Cardiac muscle cell (in vitro differentiated cells and primary cell): ENCODE measurements around the gene SYNGAP1. TPM values are rescaled to one million over a fixed set of nuclear protein-coding genes. Genes with fewer than 3 reads are reported as not detected.
A peak's percentile ranks its signal among the peaks of the same experiment; 100 is the strongest.

Experiments
- DNase-seq, 2 donors: peaks; one replicate each; pipeline versions ENCODE4 v3.0.0 to v3.0.0-alpha.2; 2010 to 2017; ENCODE audit warnings: low read depth in 1 of 2, low spot score in 1 of 2
- H3K27ac ChIP-seq: fragments of 200-600 bp; sonication (generic); 2 replicates; pipeline ENCODE4 v1.5.1; 2016
- H3K27me3 ChIP-seq: fragments of 200-600 bp; sonication (generic); 2 replicates; pipeline ENCODE4 v1.6.0; 2016; ENCODE audit warnings: control low read depth
- H3K36me3 ChIP-seq: fragments of 200-600 bp; sonication (generic); 2 replicates; pipeline ENCODE4 v1.5.1; 2016; ENCODE audit warnings: control low read depth
- H3K4me1 ChIP-seq: fragments of 200-600 bp; sonication (generic); 2 replicates; pipeline ENCODE4 v1.8.1; 2017; ENCODE audit warnings: low read depth, mild to moderate bottlenecking, mixed run types
- H3K4me3 ChIP-seq: fragments of 200-600 bp; sonication (generic); 2 replicates; pipeline ENCODE4 v1.5.1; 2016; ENCODE audit warnings: mild to moderate bottlenecking
- H3K9me3 ChIP-seq: fragments of 200-600 bp; sonication (generic); 2 replicates; pipeline ENCODE4 v1.5.1; 2017; ENCODE audit warnings: low read depth, mild to moderate bottlenecking, control low read depth
- polyA plus RNA-seq: library from polyadenylated mRNA; unstranded; fragments of >200 nt; fragmentation: Nextera tagmentation; extraction: Ambion mirVana; gene quantifications from 2 replicates; pipeline ENCODE4 v1.2.1, GENCODE V29; 2016
- total RNA-seq: library from RNA; depleted of rRNA; stranded (reverse); fragments of >200 nt; gene quantifications from 2 replicates; pipeline ENCODE4 v1.2.3, GENCODE V29; 2016
- TF ChIP-seq, protein P1 (sequence below): IDR thresholded peaks from 2 replicates; pipeline ENCODE4 v1.5.1; 2012; ENCODE audit warnings: low read depth, mild to moderate bottlenecking, low read length

Gene SYNGAP1
- total and polyA plus RNA-seq, 2 experiments from 2014 or later: 6.8 to 20.2 TPM

DNA sequence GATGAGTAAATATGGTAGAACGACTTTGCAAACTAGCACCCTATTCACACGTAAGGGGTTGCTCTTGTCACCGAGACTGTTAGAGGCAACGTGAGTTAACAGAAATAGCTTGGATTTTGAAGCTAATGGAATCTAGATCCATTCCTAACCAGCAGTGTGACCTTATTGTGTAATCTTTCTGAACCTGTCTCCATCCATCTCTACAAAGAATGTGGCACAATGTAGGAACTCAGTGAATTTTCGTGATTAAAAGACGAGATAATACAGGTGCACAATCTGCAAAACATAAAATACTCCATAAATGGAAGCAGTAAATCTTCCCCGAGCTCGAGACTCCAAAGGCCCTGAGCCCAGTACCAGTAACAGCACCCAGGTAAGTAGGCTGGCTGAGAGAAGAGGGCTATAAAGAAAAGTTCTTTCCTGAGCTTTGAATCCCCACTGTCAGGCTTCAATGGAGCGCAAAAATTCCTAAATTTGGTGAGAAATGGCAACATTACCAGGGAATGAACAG lies 29.0 kb upstream of the SYNGAP1 start:
- no peaks in the 10 kb centered on the region for H3K27me3 ChIP-seq
- H3K4me1 ChIP-seq: no peaks in the 10 kb centered on the region
- no peaks in the 10 kb centered on the region for H3K9me3 ChIP-seq
- peak overlapping the region; percentile 81 for H3K27ac ChIP-seq
- no peak overlapping the region for H3K4me3 ChIP-seq
- no peaks in the 10 kb centered on the region for H3K36me3 ChIP-seq
- DNase-seq: no peak
- TF ChIP-seq, protein P1, sequence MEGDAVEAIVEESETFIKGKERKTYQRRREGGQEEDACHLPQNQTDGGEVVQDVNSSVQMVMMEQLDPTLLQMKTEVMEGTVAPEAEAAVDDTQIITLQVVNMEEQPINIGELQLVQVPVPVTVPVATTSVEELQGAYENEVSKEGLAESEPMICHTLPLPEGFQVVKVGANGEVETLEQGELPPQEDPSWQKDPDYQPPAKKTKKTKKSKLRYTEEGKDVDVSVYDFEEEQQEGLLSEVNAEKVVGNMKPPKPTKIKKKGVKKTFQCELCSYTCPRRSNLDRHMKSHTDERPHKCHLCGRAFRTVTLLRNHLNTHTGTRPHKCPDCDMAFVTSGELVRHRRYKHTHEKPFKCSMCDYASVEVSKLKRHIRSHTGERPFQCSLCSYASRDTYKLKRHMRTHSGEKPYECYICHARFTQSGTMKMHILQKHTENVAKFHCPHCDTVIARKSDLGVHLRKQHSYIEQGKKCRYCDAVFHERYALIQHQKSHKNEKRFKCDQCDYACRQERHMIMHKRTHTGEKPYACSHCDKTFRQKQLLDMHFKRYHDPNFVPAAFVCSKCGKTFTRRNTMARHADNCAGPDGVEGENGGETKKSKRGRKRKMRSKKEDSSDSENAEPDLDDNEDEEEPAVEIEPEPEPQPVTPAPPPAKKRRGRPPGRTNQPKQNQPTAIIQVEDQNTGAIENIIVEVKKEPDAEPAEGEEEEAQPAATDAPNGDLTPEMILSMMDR: no peak

DNA sequence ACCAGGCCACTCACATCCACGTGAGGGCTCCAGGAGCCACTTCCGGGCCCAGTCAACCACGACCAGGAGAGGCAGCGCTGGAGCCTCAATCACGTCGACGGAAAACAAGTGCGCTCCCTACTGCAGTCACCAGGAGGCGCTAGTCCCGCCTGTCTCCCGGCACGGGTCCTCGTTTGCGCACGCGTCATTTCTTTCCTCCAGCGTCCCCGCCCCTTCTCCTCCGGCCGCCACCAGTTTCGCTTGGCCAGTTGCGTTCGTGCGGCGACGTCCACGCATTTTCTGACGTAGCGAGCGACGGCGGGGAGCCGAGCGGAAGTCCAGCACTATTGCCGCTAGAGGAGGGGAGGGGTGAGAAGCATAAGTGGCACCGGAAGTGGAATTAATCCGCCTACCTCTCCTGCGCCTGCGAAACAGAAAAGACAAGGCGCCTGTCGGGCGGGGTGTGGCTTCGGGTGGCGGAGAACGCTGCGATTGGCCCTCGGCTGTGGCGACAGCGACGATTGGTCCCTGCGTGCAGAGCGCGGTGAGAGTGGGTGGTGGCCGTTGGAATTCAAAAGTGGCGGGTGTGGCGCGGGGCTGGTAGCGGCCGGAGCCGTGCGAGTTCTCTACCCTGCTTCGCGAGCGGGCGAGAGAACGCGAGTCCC lies 28.5 kb upstream of the SYNGAP1 start, which contains the start of gene KIFC1:
Gene KIFC1 (plus strand): TSS at position 546 of the 644 bp plus-strand sequence. CDS start 163 bp downstream, outside the sequence.
- peak within 1 kb of the TSS; percentile 92 for H3K27ac ChIP-seq
- H3K27me3 ChIP-seq: no peaks in the 10 kb centered on the region
- TF ChIP-seq, protein P1: peak; percentile 97
- H3K4me1 ChIP-seq: no peaks in the 10 kb centered on the region
- no peaks in the 10 kb centered on the region for H3K36me3 ChIP-seq
- H3K4me3 ChIP-seq: peak within 1 kb of the TSS; percentile 75
- DNase-seq: peak; percentile 100
- no peaks in the 10 kb centered on the region for H3K9me3 ChIP-seq

DNA sequence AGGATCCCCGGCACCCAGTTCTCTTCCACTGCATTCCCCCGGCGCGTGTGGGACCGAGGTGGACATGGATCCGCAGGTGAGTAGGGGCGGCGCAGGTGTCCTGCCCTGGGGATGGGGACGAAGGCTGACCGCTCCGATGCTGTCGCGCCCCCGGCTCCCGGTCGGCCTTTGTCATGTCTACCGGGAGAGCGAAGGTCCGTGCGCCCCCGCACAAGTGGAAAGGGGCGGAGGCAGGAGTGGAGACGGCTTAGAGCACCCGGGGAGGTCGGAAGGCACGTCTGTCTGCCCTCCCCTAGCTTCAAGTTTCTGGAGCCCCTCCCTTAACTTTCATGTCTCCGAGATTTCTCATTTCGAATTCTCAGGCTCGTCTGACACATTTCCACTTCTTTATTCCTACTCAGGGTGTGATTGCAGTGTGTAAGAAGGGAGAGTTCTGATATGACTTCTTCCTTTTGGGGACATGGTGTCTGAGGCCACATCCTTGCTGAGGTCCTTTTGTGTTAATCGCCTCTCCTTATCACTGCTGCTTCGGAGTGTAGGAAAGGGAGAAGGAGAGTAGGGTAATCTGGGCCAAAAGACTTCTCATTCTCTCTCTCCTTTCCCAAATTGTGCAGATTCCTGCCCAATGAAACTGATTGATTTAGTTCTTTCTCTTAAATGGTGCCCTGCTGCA lies 27.8 kb upstream of the SYNGAP1 start:
- Histone ChIP-seq H3K4me3 (peak overlapping the region; percentile 75), H3K36me3 (no peaks in the 10 kb centered on the region), H3K9me3 (no peaks in the 10 kb centered on the region), H3K27me3 (no peaks in the 10 kb centered on the region), H3K4me1 (no peaks in the 10 kb centered on the region), H3K27ac (peak overlapping the region; percentile 92)
- TF ChIP-seq, protein P1: no peak
- peak in 1 of 2 donors; percentile 19 for DNase-seq

DNA sequence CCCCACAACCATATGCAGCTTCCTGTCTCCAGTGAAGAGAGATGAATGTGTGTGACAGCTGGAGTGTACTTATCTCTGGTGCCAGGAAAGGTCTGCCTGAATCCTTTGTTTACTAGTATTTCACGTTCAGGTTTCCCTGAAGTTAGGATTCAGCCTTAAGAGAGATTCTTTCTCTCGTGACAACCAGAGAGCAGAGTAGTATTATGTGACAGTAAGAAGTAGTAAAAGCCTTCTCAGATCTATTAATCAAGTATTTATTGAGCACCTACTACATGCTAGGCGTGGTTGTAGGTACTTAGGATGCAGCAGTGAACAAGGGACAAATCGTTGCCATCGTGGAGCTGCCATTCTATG lies 27.3 kb upstream of the SYNGAP1 start:
- Histone ChIP-seq H3K27me3 (no peaks in the 10 kb centered on the region), H3K27ac (peak overlapping the region; percentile 92), H3K4me3 (peak overlapping the region; percentile 75), H3K9me3 (no peaks in the 10 kb centered on the region), H3K4me1 (no peaks in the 10 kb centered on the region), H3K36me3 (no peaks in the 10 kb centered on the region)
- TF ChIP-seq, protein P1: no peak
- no peak for DNase-seq

DNA sequence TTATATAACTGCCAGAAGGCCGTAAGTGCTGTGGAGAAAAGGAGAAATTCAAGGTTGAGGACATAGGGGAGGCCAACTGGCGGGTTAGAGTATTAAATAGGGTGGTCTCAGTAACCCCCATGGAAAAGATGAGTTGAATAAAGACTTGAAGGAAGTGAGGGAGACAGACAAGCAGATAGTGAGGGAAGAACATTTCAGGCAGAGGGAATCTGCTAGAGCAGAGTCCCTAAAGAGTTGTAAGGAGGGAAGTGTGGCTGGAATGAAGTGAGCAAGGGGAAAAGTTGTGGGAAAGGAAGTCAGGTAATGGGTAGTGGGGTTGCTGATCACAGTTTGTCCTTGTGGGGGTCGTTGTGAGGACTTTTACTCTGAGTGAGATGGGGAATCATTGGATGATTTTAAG lies 26.9 kb upstream of the SYNGAP1 start:
- H3K27me3 ChIP-seq: no peaks in the 10 kb centered on the region
- DNase-seq: no peak
- H3K27ac ChIP-seq: peak overlapping the region; percentile 92

More for the DNA sequence above, 26.9 kb upstream of the SYNGAP1 start:
- Histone ChIP-seq H3K4me1 (no peaks in the 10 kb centered on the region), H3K36me3 (no peaks in the 10 kb centered on the region), H3K9me3 (no peaks in the 10 kb centered on the region), H3K4me3 (peak overlapping the region; percentile 75)
- TF ChIP-seq, protein P1: no peak
